DMS 273 (cell line): ENCODE measurements around the gene MRPL50.

Experiments
- DNase-seq: peaks from one replicate; lab custom pipeline; 2025; ENCODE audit not compliant: unreplicated experiment; lab: John Stamatoyannopoulos, UW

Gene MRPL50

DNA sequence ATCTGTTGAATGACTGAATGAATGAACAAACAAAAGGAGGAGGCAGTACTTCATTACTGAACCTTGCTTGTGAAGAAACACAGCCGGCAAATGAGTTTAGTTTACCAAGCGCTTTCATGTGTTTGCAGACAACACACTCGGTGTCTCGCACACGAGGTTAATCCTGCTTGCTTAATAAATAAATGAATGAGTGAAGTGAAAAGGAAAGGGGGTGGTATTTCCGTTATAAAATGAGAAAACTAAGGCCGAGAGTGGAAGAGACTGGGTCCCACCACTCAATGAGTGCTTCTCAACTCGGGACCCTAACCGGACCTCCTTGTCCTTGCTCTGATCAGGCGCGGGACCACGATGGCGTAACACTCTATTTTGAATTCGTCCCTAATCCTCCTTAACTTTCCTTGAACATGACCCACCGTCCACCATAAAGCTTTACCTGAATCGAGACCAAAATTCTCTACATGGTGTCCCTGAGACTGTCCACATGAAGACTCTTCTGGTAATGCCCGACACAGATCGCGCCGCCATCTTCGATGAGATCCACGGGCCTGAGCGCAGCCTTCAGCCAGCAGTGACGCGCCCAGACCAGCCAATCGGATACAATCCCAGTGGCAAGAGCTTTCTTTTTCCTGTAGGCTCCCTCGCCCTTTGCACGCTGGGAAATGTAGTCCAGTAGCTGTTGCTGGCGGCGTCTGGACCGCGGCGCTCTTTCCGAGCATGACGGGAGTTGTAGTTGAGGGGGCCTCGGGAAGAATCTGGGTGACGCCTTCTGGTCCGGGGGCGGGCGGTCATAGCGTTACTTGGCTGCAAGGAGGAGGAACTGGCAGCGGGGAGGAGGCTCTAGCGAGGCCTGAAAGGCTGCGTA lies at the start of gene MRPL50, which contains the start of gene ZNF189:
TSS of gene MRPL50 (minus strand) at position 551 of the 862 bp plus-strand sequence. CDS start at position 525, 26 bp downstream.
TSS of gene ZNF189 (plus strand) at position 784 of the 862 bp plus-strand sequence. CDS start 306 bp downstream, outside the sequence.
- peak; percentile 99 for DNase-seq

DNA sequence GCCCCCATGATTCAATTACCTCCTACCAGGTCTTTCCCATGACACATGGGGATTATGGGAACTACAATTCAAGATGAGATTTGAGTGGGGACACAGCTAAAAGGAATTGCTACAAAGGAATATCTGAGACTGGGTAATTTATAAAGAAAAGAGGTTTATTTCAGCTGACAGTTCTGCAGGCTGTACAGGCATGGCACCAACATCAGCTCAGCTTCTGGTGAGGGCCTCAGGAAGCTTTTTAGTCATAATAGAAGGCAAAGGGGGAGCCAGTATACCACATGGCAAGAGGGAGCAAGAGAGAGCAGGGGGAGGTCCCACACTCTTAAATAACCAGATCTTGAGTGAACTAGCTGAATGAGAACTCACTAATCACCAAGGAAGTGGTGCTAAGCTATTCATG lies 48.3 kb upstream of the MRPL50 start:
- no peak for DNase-seq

GRCh38 chr9:101445353-101446029 lies 47.1 kb upstream of the MRPL50 start:
- no peak for DNase-seq

- peak; percentile 99 for DNase-seq
Observed at GRCh38 chr9:101443364-101443771, 45.0 kb upstream of the MRPL50 start.

- no peak for DNase-seq
Observed at GRCh38 chr9:101442736-101443135, 44.3 kb upstream of the MRPL50 start.

GRCh38 chr9:101442318-101442717 lies 43.9 kb upstream of the MRPL50 start:
- peak; percentile 17 for DNase-seq

GRCh38 chr9:101440714-101441230 lies 42.4 kb upstream of the MRPL50 start:
- no peak for DNase-seq

DNA sequence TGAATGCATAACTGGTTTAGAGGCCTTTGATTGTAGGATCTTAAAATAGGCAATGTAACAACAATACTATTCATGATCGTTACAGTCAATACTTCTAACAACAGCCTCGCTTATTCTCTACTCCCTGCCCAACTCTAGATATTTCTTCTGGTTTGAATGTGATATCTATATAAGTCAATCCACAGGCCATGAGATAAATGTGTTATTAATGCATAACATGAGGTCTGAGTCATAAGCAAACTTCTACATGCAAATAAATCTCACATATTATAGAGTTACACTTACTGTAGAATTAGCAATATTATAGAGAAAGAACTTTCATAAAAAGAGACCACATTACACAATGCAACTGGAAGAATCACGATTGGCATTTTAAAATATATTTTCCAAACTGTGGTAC lies 40.1 kb upstream of the MRPL50 start:
- DNase-seq = no peak

DNA sequence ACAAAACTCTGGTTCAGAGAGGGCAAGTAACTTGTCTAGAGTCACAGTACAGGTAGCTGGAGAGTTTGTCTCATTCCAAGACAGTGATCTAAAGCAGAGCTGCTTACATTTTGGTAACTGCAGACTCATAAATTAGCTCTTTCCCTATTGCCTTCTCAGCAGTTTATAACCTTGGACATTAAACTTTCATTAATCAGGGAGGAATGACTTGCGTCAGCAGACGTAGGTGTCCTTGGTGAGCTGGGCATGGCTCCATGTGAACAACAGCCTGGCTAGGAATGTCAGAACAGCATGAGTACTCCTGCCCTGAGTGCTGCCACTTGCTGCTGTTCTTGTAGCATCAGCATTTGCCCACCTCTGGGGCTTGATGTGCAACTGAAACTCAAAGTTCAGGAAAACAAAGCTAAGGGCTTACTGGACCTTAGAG lies 39.4 kb upstream of the MRPL50 start:
- DNase-seq = no peak

- no peak for DNase-seq
Observed at GRCh38 chr9:101435601-101436079, 37.2 kb upstream of the MRPL50 start, which contains the start of gene ALDOB. Gene ALDOB, minus strand, starts transcription at chr9:101435774. Its CDS starts 4,887 bp downstream, at chr9:101430887.

- DNase-seq = no peak
Observed at GRCh38 chr9:101434998-101435397, 36.6 kb upstream of the MRPL50 start.

DNA sequence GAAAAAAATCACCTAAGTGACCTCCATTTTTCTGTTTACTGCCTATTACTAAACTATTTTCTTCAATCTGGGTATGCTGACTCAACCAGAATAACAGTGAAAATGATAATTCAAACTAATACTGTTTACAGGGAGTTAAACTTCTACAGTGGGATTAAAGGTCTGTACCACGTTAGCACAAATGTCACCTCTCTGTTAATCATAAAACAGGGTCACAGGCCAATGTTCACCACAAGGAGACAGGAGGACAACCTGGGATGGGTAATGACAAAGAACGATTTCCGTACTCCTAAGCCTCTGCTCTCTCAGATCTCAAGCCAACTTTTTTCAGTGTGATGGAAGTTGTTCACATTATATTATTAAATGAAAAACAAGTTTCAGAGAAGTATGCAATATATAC lies 34.8 kb upstream of the MRPL50 start:
- DNase-seq = no peak

- DNase-seq = peak; percentile 17
Observed at GRCh38 chr9:101432740-101433139, 34.3 kb upstream of the MRPL50 start.

DNA sequence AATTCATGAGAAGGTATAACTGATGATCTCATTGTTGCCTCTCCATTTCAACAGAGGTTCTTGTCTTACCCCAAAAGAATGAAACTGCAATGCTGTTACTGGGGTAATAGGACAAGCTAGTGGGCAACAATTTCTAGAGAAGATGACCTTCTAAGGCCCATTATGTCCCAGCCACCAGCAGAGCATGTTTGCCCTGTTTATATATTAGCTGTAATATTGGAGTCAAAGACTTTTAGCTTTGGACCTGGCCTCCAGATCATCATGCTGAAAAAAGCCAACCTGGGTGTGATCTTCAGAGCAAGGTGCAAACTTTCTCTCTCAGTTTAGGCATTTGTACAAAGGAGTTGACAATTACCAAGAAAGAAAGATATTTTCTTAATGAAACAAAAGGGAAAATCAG lies 33.8 kb upstream of the MRPL50 start:
- DNase-seq = no peak

- no peak for DNase-seq
Observed at GRCh38 chr9:101429736-101430135, 31.3 kb upstream of the MRPL50 start.

GRCh38 chr9:101428909-101429308 lies 30.5 kb upstream of the MRPL50 start:
- DNase-seq = no peak

DNA sequence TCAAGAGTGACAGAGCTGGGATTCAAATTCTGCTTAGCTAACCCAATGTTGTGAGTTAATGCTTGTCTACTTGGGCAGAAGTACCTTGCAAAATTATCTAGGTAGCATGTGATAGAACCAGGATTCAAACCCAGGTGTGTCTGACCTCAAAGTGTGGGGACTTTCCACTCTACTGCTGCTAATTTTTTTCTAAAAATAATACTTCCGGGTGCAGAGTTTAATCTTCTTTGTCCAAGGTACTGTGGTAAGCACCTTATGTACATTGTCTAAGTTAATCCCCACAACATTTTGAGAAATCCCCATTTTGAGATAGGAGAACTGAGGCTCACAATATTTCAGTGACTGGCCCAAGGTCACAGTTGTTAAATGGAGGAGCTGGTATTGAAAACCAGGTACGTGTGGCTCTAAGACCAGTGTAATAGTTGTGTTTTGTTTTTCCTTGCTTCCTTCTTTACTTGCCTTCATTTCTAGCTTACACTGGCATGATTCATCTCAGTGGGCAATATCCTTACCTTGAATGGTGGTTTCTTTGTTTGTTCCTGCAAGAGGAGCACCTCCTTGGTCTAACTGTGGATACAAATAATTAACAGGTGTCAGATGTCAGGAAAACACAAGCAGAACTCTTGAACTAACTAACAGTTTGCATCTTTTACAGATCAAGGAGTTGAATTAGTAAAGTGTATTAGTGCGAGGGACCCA lies 29.7 kb upstream of the MRPL50 start:
- DNase-seq = no peak

DNA sequence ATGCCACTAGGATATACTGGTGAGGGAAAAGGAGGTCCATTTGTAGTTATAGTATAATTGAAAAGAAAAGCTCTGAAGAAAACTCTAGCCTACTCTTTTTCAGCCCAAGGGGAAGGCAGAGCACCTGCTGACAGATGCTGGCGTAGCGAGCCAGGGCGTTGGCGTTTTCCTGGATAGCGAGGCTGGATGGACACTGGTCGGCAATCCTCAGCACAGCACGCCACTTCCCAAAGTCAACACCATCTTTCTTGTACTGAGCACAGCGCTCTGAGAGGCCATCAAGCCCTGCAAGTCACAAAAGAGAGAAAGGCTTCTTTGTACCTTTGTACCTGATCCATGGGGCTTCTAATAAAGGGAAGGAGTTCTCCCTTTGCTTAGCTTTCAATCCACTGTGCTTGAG lies 28.9 kb upstream of the MRPL50 start:
- DNase-seq = no peak

GRCh38 chr9:101421653-101422065 lies 23.2 kb upstream of the MRPL50 start:
- peak; percentile 9 for DNase-seq

GRCh38 chr9:101419863-101420262 lies 21.4 kb upstream of the MRPL50 start:
- DNase-seq = no peak
